CD4-positive, CD25-positive, alpha-beta regulatory T cell (primary cell): Measurements from ENCODE around the gene LUC7L3. TPM values are rescaled to one million over a fixed set of nuclear protein-coding genes. Genes with fewer than 3 reads are reported as not detected.

Experiments used
- polyA plus RNA-seq, 4 donors: library from polyadenylated mRNA; unstranded; fragments of 300-500 nt; fragmentation: Illumina TruSeq; gene quantifications; one replicate each; pipeline ENCODE4 v1.2.3, GENCODE V29; 2021
- total RNA-seq: library from RNA; stranded (reverse); gene quantifications from one replicate; pipeline ENCODE4 v1.2.3, GENCODE V29; 2022

LUC7L3 gene
- total and polyA plus RNA-seq, 5 donors from 2014 or later: 44.9 to 143 (median 52.6) TPM

Other genes with a start within 250 kb of the LUC7L3 start
- 45.3 TPM for gene RSAD1, start 240.7 kb upstream of the LUC7L3 start, total RNA-seq
- gene RSAD1, start 240.7 kb upstream of the LUC7L3 start, polyA plus RNA-seq: 10 to 100 TPM; 43.3 to 53.4 (median 46.1) TPM
- 5.7 TPM for gene MYCBPAP, start 211.2 kb upstream of the LUC7L3 start, total RNA-seq
- gene MYCBPAP, start 211.2 kb upstream of the LUC7L3 start, polyA plus RNA-seq: 1 to 10 TPM in 2 of 4 donors, under 1 TPM in 2; 0.50 to 1.6 (median 0.89) TPM
- gene EPN3, start 186.9 kb upstream of the LUC7L3 start, total RNA-seq: not detected
- gene EPN3, start 186.9 kb upstream of the LUC7L3 start, polyA plus RNA-seq: not detected
- gene SPATA20, start 172.4 kb upstream of the LUC7L3 start, total RNA-seq: 26.8 TPM
- 10 to 100 TPM in 1 of 4 donors, 1 to 10 TPM in 3; 5.8 to 10.3 (median 6.5) TPM for gene SPATA20, start 172.4 kb upstream of the LUC7L3 start, polyA plus RNA-seq
- 0.05 TPM for gene CACNA1G, start 158.9 kb upstream of the LUC7L3 start, total RNA-seq
- not detected for gene CACNA1G, start 158.9 kb upstream of the LUC7L3 start, polyA plus RNA-seq
- gene ABCC3, start 84.7 kb upstream of the LUC7L3 start, total RNA-seq: 3.3 TPM
- gene ABCC3, start 84.7 kb upstream of the LUC7L3 start, polyA plus RNA-seq: under 1 TPM in 1 of 4 donors, not detected in 3; 0.02 TPM
- 24.0 TPM for gene ANKRD40, start 11.7 kb upstream of the LUC7L3 start, total RNA-seq
- 1 to 10 TPM; 3.8 to 5.7 (median 4.5) TPM for gene ANKRD40, start 11.7 kb upstream of the LUC7L3 start, polyA plus RNA-seq
- not detected for gene ANKRD40CL, start 47.9 kb downstream of the LUC7L3 start, total RNA-seq
- gene ANKRD40CL, start 47.9 kb downstream of the LUC7L3 start, polyA plus RNA-seq: not detected
- not detected for gene WFIKKN2, start 116.0 kb downstream of the LUC7L3 start, total RNA-seq
- gene WFIKKN2, start 116.0 kb downstream of the LUC7L3 start, polyA plus RNA-seq: not detected
- 254 TPM for gene TOB1, start 146.8 kb downstream of the LUC7L3 start, total RNA-seq
- 10 to 100 TPM; 30.7 to 60.7 (median 36.3) TPM for gene TOB1, start 146.8 kb downstream of the LUC7L3 start, polyA plus RNA-seq